GM19025 (cell line): ENCODE measurements around the gene CHIC1.
"Not testable (repeated sequence)": the region's sequence is repeated elsewhere in the genome, so short reads cannot be mapped to it uniquely, and the experiment has no call there.

ENCODE experiments used
- ATAC-seq: cut with Tn5 transposase; IDR thresholded peaks from one replicate; pipeline ENCODE4 v1.9.1; 2021; ENCODE audit warnings: mild to moderate bottlenecking, low read depth, moderate library complexity; ENCODE audit not compliant: unreplicated experiment

Gene CHIC1

DNA sequence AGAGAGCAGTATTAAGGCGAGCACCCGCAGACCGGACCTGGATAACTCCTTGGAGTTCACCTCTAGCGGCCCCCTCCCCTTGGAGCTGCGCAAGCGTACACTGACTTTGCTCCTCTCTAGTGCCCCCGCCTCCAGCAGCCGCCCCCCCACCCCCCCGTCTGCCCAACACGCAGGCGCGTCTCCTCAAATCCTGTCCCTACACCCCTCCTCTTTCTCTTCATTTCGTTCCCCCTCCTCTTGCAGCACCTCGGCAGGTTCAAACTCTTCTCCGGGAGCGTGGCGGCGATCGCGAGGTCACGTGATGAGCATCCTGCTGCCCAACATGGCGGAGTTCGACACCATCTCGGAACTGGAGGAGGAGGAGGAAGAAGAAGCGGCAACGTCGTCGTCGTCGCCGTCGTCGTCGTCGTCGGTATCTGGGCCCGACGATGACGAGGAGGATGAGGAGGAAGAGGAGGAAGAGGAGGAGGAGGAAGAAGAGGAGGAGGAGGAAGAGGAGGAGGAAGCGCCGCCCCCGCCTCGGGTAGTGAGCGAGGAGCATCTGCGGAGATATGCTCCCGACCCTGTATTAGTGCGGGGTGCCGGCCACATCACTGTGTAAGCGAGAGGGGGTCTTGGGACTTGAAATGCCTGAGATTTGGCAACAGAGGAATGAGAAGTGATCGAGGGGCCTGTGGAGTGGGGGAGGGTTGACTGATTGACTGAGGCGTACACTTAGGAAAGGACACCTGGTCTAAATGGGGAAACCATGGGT lies at the start of gene CHIC1:
TSS of gene CHIC1 (plus strand) at position 214 of the 754 bp plus-strand sequence. CDS start at position 302, 88 bp downstream.
- peak; percentile 46 for ATAC-seq

DNA sequence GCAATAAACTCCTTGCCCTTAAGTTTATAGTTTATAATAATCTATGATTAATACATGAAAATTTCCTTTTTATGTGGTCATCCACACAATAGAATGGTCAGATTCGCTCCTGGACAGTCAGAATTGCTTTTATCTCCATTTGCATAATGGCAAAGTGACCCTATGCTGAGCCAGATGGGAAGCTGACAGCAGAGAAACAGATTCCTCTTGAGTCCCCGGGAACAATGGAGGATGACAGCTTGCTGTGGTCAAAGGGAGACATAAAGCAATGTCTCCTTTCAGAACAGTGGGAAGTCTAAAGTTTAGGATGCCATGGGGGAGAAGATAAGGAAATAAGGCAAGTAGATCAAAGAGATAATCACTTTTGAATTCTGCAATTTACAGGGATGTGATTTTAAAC lies 40.2 kb upstream of the CHIC1 start:
- ATAC-seq, result not testable (repeated sequence)

DNA sequence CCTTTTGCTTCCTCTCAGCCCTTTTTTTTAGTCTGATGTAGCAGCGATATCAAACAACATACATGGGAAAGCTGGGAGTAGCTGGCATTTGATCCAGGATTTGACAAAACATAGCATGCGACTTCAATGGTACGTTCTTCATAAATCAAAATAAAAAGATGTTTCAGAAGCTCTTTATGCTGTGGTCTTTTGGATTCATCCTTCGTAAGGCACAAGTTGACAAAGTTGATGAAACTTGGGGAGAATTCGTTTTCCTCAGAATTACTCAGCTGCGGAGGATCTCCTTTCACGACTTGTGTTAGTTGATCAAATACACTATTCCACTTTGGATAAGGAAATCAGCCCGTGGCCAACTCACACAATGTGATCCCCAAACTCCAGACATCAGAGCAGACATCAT lies 38.1 kb upstream of the CHIC1 start:
- no peak for ATAC-seq

DNA sequence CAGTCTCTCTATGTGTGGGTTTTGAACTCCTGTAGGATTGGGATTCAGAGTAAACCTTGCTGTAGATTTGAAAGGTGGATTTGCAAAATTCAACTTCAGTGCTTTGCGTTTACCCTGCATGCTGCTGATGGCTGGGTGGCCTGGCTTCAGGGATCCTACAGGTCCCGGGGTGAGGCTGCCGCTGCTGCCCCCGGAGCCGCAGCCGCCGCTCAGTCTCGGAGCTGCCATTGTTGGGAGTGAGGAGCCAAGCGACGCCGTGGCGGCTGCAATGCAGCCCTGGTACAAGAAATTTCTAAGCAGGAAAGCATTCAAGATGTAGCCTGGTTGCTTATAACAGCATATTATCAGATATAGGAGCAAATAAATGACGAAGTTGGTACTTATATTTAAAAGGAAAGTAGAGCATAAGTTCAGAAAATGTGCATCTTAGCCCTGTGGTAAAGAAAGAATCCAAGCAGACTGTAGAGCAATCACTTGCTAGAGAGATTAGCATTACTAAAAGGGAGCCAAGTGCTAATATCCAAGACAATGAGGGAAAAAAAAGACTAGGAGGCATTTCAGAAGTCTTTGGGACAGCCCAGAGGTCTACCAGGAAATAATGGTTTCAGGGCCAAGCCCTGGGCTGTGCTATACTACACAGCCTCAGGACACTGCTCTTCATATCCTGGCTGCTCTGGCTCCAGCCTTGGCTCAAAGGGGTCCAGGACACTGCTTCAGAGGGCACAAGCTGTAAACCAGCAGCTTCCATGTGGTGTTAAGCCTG lies 36.9 kb upstream of the CHIC1 start:
- no peak for ATAC-seq

DNA sequence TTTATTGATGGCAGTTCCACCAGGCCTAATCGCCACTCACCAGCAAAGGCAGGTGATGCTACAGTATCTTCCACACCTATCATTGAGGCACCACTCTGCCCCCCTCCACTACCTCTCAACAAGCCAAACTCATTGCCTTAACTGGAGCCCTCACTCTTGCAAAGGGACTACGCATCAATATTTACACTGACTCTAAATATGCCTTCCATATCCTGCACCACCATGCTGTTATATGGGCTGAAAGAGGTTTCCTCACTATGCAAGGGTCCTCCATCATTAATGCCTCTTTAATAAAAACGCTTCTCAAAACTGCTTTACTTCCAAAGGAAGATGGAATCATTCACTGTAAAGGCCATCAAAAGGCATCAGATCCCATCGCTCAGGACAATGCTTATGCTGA lies 31.3 kb upstream of the CHIC1 start:
- ATAC-seq, result not testable (repeated sequence)

DNA sequence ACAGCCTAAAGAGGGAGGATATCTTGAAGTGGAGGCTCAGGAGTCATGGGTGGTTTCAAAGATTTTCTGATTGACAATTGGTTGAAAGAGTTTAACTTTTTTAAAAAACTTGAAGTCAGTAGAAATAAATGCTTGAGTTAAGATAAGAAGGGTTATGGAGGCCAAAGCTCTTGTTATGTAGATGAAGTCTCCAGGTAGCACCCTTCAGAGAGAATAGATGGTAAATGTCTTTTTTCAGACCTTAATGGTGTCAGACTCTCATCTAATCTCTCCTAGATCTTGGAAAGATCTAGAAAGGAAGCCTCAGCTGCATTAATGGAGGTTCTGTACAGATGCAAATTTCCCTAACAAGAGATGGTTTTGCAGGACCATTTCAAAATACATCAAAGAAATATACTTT lies 6.8 kb upstream of the CHIC1 start:
- no peak for ATAC-seq

DNA sequence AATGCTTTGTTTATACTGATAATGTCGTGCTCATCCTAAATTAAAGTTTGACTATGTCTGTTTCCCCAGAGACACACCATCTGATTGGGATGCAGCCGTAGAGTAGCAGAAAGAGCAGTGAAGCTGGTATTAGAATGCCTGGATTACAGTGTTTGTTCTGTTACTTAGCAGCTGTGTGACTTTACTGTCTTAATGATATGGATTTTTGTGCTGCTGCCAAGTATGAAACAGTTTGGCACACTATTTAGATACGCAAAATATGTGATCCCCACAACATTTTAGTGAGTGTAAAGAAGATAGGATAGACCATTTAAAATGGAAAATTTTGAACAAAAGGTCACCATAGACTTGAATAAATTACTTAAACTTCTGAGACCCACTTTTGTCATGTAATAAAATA lies 1.2 kb upstream of the CHIC1 start:
- ATAC-seq, result no peak

DNA sequence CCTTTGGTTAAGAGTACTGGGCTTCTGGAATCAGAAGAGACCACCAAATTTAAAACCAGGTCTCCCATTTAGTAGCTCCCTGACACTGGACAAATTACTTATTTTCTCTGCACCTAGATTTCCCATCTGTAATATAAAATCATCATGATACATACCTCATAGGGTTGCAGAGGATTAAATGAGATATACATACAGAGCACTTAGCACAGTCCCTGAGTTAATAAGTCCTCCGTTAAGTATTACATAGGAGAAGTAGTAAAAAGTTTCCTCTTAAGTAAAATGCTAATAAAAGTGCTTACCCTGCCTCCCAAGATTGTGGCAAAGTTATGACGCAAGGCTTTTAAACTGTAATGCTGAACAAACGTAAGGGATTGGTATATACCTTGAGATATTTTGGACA lies 539 bp upstream of the CHIC1 start:
- ATAC-seq, result peak; percentile 16

DNA sequence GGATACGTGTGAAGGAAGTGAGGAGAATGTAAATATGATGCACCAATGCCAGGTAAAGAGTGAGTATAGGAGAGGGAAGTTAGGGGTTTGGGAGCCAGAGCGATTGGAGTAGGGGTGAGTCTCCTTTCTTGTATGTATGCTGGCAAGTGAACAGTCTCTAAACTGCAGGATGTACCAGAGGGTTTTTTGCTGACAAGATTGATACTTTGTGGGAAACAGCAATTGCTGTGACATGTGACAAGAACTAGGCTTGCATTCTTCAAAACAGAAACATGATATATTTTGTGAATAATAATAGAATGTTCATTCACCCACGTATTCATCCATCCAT lies 706 bp downstream of the CHIC1 start:
- ATAC-seq, result peak; percentile 29

DNA sequence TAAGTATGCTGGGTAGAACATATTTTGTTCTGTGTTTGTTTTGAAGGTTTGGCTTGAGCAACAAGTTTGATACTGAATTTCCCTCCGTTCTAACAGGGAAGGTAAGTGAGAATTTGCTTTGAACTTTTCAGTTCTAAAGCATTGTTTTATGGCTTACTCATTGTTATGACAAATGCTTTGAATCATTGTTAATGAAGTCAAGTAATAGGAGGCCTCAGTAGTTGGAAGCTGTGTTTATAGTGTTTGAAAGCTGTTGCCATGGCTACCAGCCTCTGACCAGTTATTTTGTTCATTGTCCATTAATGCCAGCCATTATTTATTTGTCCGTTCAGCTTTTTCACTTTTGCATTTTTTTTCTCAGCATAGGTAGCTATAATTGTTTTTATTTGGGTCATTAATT lies 14.4 kb downstream of the CHIC1 start:
- no peak for ATAC-seq

DNA sequence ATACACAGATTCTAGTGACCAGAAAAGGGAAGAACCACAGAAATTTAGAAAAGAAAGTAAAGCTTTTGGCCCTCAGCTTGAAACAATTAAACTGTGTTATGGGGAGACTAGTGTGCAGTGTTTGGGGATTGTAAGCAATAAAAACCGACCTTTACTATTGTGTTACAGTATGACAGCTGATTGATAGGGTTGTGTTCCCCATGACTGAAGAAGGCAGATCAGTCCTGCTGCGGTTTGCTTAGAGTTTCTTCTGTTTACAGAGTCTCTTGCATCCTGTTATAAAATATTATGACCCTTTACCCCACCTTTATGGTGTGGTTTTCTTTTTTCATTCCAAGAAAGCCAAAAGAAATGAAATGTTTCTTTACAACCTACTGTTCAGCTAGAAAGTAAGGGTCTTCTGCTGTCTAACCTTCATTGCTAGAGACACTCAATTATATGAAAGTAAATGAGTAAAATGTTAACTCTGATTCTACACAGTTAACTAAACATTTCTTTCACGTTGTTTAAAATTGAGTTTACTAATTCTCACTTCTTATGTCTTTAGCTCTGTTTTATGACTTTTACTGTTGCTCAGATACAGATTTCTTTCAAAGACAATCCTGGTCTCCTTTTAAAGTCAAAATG lies 18.1 kb downstream of the CHIC1 start:
- ATAC-seq, result no peak

DNA sequence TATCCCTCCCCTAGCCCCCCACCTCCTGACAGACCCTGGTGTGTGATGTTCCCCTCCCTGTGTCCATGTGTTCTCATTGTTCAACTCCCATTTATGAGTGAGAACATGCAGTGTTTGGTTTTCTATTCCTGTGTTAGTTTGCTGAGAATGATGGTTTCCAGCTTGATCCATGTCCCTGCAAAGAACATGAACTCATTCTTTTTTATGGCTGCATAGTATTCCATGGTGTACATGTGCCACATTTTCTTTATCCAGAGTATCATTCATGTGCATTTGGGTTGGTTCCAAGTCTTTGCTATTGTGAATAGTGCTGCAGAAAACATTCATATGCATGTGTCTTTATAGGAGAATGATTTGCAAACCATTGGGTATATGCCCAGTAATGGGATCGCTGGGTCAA lies 34.8 kb downstream of the CHIC1 start:
- not testable (repeated sequence) for ATAC-seq

DNA sequence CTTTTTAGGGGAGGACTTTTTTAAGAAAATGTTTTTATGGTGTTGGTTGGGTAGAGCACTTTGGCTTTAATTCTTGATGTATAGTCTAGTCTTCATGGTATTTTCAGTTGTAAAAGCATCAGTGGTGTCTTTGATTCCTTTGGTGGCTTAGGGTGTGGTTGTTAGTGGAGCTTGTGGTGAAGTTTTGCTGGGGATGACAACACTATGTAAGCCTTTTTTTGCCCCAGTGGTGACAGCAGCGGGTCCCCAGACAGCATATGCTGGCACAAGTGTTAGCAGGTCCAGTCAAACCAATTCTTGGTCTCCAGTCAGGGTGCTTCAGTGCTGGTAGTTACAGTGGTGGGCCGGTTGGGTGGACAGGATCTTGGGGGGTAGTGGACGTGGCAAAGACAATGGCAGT lies 52.0 kb downstream of the CHIC1 start:
- no peak for ATAC-seq

DNA sequence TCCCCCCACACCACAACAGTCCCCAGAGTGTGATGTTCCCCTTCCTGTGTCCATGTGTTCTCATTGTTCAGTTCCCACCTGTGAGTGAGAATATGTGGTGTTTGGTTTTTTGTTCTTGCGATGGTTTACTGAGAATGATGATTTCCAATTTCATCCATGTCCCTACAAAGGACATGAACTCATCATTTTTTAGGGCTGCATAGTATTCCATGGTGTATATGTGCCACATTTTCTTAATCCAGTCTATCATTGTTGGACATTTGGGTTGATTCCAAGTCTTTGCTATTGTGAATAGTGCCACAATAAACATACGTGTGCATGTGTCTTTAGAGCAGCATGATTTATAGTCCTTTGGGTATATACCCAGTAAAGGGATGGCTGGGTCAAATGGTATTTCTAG lies 78.7 kb downstream of the CHIC1 start:
- ATAC-seq, result not testable (repeated sequence)

DNA sequence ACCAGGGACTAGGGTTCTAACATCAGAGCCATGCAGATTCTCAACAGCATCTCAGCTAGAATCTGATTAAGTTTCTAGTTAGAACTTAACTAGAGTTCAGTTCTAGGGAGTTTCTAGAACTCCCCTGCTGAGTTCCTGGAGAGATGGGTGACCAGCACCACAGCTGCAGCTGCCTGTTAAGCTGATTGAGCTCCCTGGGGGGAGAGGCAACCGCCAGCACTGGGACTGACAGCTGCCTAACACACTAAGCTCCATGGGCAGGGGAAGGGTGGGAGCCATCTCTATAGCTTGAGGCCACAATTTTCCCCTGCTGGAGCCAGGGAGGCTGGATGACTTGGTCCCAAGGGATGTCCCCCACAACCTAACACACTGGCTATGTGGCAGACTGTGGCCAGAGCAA lies 84.2 kb downstream of the CHIC1 start:
- peak; percentile 63 for ATAC-seq

DNA sequence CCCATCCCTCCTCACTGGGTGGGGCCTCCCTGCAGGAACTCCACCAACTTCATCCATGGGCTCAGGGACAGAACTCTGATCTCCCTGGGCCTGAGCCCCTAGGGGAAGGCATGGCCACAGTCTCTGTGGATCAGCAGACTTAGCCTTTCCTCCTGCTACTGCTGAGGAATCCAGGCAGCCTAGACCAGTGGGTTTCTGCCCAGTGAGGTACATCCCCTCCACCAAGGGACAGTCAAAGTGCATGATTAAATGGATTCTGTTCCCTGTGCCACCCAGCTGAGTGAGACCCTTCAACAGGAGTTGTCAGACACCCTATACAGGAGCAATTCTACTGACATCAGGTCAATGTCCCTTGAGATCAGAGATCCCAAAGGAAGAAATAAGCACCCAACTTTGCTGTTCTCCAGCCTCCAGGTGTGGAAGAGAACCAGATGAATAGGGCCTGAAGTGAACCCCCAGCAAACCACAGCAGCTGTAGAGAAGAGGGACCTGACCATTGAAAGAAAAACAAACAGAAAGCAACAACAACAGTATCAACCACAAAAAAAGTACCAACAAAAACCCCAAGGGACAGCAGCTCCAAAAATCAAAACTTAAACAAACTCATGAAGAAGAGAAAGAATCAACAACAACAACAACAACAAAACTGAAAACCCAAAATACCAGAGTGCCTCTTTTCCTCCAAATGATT lies 84.8 kb downstream of the CHIC1 start:
- ATAC-seq, result peak; percentile 74

DNA sequence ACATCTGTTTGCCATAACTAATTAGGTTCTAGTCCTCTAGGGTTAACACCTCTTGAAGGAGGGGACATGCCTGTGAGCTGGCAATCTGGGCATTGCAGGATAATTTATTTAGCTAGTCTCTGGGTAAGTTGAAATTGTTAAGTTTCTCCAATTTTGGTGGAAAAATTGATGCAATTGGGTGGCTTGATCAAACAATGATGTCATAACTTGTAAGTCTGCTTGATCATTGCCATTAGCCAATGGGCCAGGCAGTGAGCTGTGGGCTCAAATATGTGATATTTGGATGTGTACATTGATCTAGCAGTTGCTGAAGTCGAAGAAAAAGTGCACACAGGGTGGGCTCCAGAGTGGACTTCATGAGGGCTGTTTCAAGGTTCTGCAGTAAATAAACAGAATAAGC lies 98.3 kb downstream of the CHIC1 start:
- not testable (repeated sequence) for ATAC-seq

DNA sequence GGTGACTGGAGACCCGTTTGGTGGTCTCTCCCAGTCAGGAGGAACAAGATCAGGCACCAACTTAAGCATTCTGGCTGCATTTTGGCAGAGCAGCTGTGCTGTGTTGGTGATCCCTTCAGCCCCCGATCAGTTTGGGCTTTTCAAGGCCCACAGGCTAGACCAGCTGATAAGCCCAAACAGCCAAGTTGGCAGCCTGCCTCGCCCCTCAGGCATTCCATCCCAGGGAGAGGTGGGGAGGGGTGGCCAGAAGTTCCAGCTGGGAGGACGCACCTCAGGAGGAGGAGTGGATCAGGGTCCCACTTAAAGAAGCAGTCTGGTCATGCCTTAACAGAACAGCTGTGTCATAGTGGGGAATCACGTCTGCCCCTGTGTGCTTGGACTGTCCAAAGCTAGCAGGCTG lies 105.8 kb downstream of the CHIC1 start:
- ATAC-seq, result no peak

DNA sequence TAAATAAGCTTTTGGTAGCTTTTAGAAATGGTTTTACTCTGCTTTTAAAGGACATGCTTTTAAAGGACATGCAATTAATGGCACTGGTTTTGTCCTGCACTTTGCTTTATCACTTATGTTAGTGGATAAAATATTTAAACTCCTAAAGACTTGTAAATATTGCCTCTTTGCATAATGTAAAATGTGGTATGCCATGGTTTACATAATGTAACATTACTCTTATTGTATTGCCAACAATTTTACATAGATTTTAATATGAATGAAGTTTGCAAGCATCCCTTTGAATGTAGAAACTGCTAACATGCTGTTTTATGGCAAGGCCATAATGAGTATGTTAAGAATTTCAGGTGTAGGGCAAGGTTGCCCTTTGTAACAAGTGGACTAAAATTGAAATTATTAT lies 118.4 kb downstream of the CHIC1 start:
- ATAC-seq, result no peak

DNA sequence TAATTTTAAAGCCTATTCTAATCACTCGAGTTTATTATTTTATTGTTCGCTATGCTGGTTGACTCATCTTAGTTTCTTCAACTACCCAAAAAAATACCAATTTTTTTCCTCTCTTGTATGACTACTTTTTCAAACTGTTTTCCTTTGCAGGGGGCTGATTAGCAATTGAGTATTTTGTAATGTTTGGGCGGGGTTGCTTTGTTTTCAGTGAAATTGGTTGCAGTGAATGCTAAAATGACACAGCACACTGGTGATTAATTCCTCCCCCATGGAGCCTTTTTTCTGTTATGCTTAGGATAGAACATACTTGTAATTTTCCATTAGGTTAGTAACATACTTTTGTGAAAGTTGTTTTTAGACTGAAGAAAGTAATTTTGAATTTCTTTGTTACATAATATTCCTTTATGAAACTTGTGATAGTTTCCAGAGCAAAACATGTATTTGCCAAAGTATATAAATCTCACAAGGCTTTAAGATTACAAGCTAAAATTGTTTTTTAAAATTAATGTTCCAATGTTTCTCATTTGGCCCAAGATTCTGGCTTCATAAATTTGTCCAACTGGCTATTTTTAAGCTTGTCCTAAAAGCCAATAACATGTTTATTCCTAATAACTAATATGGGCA lies 120.4 kb downstream of the CHIC1 start:
- no peak for ATAC-seq

DNA sequence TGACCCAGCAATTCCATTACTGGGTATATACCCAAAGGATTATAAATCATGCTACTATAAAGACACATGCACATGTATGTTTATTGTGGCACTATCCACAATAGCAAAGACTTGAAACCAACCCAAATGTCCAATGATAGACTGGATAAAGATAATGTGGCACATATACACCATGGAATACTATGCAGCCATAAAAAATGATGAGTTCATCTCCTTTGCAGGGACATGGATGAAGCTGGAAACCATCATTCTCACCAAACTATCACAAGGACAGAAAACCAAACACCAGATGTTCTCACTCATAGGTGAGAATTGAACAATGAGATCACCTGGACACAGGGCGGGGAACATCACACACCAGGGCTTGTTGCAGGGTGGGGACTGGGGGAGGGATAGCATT lies 144.0 kb downstream of the CHIC1 start:
- ATAC-seq, result not testable (repeated sequence)
